DOHH2 (cell line): ENCODE results near the gene TCEANC.

Source experiments
- CTCF ChIP-seq: fragments of 200-600 bp; sonication (generic); IDR thresholded peaks from one replicate; pipeline ENCODE4 v1.5.1; 2014; ENCODE audit warnings: antibody characterized with exemption, mild to moderate bottlenecking, low read depth, low read length; ENCODE audit not compliant: poor library complexity, severe bottlenecking
- EZH2phosphoT487 ChIP-seq: fragments of 200-600 bp; sonication (generic); IDR thresholded peaks from 2 replicates; pipeline ENCODE4 v1.6.1; 2017; ENCODE audit warnings: borderline replicate concordance, mild to moderate bottlenecking, antibody characterized with exemption, low read length, moderate library complexity, mixed read lengths

- no peak for TF ChIP-seq CTCF
- no peak for TF ChIP-seq EZH2phosphoT487
These were observed 45.5 kb downstream of the TCEANC start for GRCh38 chrX:13698432-13698831.
